DND-41 (cell line): ENCODE results near the gene ATP6V1G3.

ENCODE experiments used
- ATAC-seq: fragments of 200-7000 bp; cut with Tn5 transposase; 3 replicates; pipeline ENCODE4 v1.9.1; 2021; ENCODE audit warnings: low read depth; ENCODE audit not compliant: insufficient read depth
- DNase-seq: peaks from one replicate; pipeline ENCODE4 v3.0.0-alpha.2; 2020
- H2AFZ ChIP-seq: 2 replicates; pipeline ENCODE4 v1.6.0; 2012; ENCODE audit warnings: low read depth, low read length
- H3K27ac ChIP-seq: 2 replicates; pipeline ENCODE4 v1.5.1; 2012; ENCODE audit warnings: low read length, inconsistent platforms
- H3K27me3 ChIP-seq: fragments of 200-600 bp; sonication (generic); 2 replicates; pipeline ENCODE4 v1.6.0; 2012; ENCODE audit warnings: low read length, mild to moderate bottlenecking, inconsistent platforms; ENCODE audit not compliant: insufficient read depth, poor library complexity
- H3K36me3 ChIP-seq: 2 replicates; pipeline ENCODE4 v1.5.1; 2012; ENCODE audit warnings: low read length, inconsistent platforms; ENCODE audit not compliant: insufficient read depth
- H3K4me1 ChIP-seq: 2 replicates; pipeline ENCODE4 v1.5.1; 2012; ENCODE audit warnings: mild to moderate bottlenecking, low read length; ENCODE audit not compliant: insufficient read depth
- H3K4me2 ChIP-seq: 2 replicates; pipeline ENCODE4 v1.6.0; 2012; ENCODE audit warnings: mild to moderate bottlenecking, moderate library complexity, low read length, inconsistent platforms; ENCODE audit not compliant: insufficient read depth
- H3K4me3 ChIP-seq, 2 experiments: fragments of 200-600 bp in 1 of 2; shearing (Covaris generic) in 1 of 2; 2 replicates each; pipeline ENCODE4 v1.5.1; 2012 to 2016; ENCODE audit warnings: inconsistent platforms in 2 of 2, low read length in 2 of 2, mild to moderate bottlenecking in 2 of 2, low read depth in 1 of 2, moderate library complexity in 1 of 2
- H3K79me2 ChIP-seq: 2 replicates; pipeline ENCODE4 v1.6.0; 2012; ENCODE audit warnings: low read length, inconsistent platforms; ENCODE audit not compliant: insufficient read depth
- H3K9ac ChIP-seq: 2 replicates; pipeline ENCODE4 v1.6.0; 2012; ENCODE audit warnings: low read depth, mild to moderate bottlenecking, inconsistent platforms, low read length, moderate library complexity
- H3K9me3 ChIP-seq: 2 replicates; pipeline ENCODE4 v1.5.1; 2012; ENCODE audit warnings: low read length, moderate library complexity, mild to moderate bottlenecking, inconsistent platforms; ENCODE audit not compliant: insufficient read depth, severe bottlenecking
- H4K20me1 ChIP-seq: 2 replicates; pipeline ENCODE4 v1.6.0; 2012; ENCODE audit warnings: low read length; ENCODE audit not compliant: insufficient read depth
- CTCF ChIP-seq: IDR thresholded peaks from 2 replicates; pipeline ENCODE4 v1.5.1; 2012; ENCODE audit warnings: borderline replicate concordance, low read length, moderate library complexity, mild to moderate bottlenecking; ENCODE audit not compliant: poor library complexity, severe bottlenecking; ENCODE audit errors: extremely low read depth
- EZH2 ChIP-seq: IDR thresholded peaks from 3 replicates; pipeline ENCODE4 v1.6.1; 2012; ENCODE audit warnings: borderline replicate concordance, low read depth, mild to moderate bottlenecking, moderate library complexity, low read length, inconsistent platforms; ENCODE audit not compliant: severe bottlenecking

The ATP6V1G3 gene

DNA sequence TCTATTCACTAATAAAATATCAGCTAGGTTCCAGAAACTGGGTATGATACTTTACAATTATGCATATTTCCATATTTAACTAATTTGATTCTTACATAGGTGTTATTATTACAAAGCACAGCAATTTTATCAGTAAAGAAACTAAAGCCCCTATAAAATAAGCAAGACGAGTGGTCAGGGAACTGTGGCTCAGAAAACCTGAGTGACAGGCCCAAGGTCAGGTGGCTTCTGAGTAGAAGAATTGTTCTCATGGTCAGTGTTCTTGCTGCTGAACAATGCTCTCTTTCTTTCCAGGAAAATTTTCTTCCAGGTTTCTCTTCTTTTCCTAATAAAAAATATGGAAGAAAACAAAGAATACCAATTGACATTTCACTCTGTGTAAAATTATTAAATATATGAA is 2.2 kb upstream of the ATP6V1G3 start:
- TF ChIP-seq EZH2 (no peak), CTCF (no peak)
- H3K36me3 ChIP-seq: no peaks in the 10 kb centered on the region
- 0 out of 2 replicates have a peak overlapping the region, but pooled peaks have one; percentile 27 for H2AFZ ChIP-seq
- H3K9ac ChIP-seq: no peak overlapping the region
- H3K4me1 ChIP-seq: no peaks in the 10 kb centered on the region
- no peak overlapping the region for H3K4me3 ChIP-seq
- H3K4me2 ChIP-seq: no peak overlapping the region
- no peaks in the 10 kb centered on the region for H3K9me3 ChIP-seq
- DNase-seq (no peak), ATAC-seq (no peak)
- no peaks in the 10 kb centered on the region for H3K79me2 ChIP-seq
- no peaks in the 10 kb centered on the region for H4K20me1 ChIP-seq
- no peaks in the 10 kb centered on the region for H3K27me3 ChIP-seq
- no peak overlapping the region for H3K27ac ChIP-seq

DNA sequence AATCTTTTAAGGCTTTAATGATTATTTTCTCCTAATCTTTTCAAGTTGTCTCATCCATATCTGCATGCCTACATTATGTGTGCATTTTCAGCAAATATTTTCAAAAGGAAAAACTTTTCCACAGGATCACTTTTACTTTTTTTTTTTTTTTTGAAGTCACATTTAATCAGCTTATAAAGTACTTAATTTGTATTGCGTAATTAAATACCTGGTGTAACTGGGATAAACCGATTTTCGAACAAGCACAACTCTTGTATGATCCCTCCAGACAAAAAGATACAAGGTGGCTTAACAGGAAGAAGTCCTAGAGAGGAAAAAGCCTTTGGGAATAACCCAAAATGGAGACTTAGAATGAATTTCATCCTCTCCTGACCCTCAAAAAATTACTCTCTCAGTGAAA is 1.3 kb upstream of the ATP6V1G3 start:
- Histone ChIP-seq H3K4me3 (no peak overlapping the region), H3K79me2 (no peaks in the 10 kb centered on the region), H3K27ac (no peak overlapping the region), H3K9ac (no peak overlapping the region), H2AFZ (0 out of 2 replicates have a peak overlapping the region, but pooled peaks have one; percentile 3), H3K4me1 (no peaks in the 10 kb centered on the region), H3K4me2 (no peak overlapping the region), H3K9me3 (no peaks in the 10 kb centered on the region), H3K36me3 (no peaks in the 10 kb centered on the region), H4K20me1 (no peaks in the 10 kb centered on the region), H3K27me3 (no peaks in the 10 kb centered on the region)
- TF ChIP-seq CTCF: no peak
- no peak for TF ChIP-seq EZH2
- ATAC-seq (no peak), DNase-seq (no peak)

DNA sequence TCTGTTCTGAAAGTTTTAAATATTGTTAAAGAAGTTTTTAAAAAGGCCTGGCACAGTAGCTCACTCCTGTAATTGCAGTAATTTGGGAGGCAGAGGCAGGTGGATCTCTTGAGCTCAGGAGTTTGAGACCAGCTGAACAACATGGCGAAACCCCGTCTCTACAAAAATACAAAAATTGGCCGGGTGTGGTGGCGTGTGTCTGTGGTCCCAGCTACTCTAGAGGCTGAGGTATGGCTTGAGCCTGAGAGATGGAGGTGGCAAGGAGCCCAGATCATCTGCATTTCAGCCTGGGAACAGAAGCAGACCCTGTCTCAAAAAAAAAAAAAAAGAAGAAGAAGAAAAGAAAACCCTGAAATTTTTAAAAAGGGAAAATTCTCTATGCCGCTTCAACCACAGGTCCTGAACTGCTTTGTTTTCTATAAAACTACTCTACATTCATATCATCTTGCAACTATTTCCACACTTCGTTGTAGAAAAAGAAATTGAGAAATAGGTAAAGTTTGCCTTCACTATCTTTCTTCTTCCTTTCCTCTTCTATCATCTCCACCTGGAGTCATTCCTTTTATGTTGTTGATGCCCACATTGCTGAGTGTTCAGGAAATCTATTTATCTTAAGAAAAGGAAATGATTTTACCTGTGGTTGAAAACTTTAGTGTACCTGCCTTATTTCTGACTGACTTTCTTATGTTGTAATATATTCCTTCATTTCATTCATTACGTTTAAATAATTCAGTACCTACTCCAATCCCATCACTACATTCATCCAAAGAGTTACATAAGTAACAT is 1.7 kb downstream of the ATP6V1G3 start:
- DNase-seq (no peak), ATAC-seq (no peak)
- Histone ChIP-seq H4K20me1 (no peaks in the 10 kb centered on the region), H2AFZ (no peak overlapping the region), H3K9me3 (no peaks in the 10 kb centered on the region), H3K4me1 (peaks cover 19% of the 10 kb centered on the region), H3K9ac (no peak overlapping the region), H3K4me2 (no peak overlapping the region), H3K27me3 (no peaks in the 10 kb centered on the region), H3K4me3 (no peak overlapping the region), H3K36me3 (no peaks in the 10 kb centered on the region), H3K79me2 (no peaks in the 10 kb centered on the region), H3K27ac (no peak overlapping the region)
- no peak for TF ChIP-seq CTCF
- TF ChIP-seq EZH2: no peak
